GM18909 (cell line): ENCODE measurements around the gene SOD1.

Experiments
- ATAC-seq: cut with Tn5 transposase; IDR thresholded peaks from one replicate; pipeline ENCODE4 v1.9.1; 2021; ENCODE audit warnings: mild to moderate bottlenecking; ENCODE audit not compliant: unreplicated experiment, poor library complexity

The SOD1 gene

GRCh38 chr21:31678478-31678877 lies 19.0 kb downstream of the SOD1 start:
- ATAC-seq: no peak

DNA sequence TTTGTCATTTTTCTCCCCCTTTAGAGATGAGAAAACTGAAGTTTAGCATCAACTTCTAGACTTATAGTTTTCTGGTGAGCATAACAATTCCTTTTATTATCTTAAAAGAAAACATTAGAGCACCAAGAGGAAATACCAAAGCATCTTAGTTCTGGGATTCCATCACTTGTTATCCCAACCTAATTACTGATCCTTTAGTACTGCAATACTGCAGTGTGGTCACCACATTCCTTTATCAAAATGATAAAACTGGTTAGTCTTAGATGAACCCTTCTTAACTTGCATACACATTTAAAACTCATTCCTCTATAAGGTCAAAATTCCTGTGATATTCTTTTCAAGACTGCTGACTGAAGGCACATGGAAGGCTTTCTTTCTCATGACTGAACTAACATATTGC lies 23.1 kb downstream of the SOD1 start:
- no peak for ATAC-seq

DNA sequence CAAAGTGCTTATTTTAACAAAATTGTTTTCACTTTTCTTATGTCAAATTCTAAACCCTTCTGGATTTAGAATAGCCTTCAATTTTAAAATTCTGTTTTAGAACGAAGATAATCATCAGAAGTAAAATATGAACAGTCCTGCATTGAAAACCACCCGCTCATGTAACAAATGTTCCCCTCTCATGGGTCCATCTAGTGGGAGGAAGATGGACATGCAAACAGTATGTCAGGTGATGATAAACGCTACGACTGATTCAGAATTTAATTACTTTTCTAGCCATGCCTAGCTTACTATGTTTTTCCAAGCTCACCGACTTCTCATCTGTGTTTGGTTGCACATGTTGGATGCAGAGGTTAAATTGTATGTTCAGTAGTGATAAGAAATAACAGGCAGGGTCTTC lies 23.5 kb downstream of the SOD1 start:
- ATAC-seq: no peak

DNA sequence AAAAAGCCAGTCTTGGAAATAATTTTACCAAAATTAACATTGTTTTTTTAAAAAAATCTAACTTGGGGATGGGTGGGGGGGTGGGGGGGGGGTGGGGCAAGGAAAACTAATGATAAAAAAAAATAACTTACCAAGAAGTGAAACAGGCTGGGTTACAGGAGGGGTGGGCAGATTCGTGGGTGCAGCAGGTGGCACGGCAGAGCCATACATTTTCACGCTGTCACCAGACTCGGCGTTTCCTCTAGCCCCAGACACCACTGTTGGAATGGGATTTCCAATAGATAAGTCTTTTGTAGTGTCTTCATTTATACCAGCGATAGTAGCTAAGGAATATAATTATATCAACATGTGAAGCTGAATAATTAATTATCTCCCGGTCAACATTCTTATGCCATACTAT lies 25.4 kb downstream of the SOD1 start:
- ATAC-seq: no peak

GRCh38 chr21:31686272-31686915 lies 26.9 kb downstream of the SOD1 start:
- ATAC-seq: no peak

GRCh38 chr21:31687108-31687507 lies 27.6 kb downstream of the SOD1 start:
- no peak for ATAC-seq

DNA sequence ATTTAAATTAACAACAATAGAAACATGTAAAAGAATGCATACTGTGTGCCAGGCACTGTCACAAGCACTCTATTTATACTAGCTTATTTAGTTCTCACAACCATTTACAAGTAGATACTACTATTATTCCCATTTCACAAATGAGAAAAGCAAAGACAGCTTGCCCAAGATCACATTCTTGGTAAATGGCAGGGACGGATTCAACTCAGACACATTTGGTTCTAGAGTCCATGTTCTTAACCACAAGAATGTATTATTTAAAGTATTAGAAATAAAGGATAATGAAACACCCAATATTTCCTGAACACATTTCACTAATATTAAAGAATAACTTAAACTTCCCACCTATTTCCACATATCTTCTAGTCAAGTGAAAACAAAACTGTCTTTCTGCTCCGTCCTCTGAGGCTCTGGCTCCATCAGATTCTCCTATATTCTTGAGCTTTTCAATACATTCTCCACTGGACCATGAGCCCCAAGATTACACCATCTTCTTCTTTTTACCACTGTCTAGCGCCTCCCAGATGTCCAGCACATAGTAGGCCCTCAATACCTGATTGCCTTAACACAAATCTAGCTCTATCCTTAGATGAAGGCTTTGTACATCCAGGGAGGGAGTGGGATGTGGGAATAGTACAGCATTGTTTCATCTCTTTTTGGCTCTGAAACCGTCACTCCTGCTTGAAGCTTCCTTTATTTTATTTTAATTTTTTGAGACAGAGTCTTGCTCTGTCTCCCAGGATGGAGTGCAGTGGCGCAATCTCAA lies 29.3 kb downstream of the SOD1 start:
- ATAC-seq: no peak

DNA sequence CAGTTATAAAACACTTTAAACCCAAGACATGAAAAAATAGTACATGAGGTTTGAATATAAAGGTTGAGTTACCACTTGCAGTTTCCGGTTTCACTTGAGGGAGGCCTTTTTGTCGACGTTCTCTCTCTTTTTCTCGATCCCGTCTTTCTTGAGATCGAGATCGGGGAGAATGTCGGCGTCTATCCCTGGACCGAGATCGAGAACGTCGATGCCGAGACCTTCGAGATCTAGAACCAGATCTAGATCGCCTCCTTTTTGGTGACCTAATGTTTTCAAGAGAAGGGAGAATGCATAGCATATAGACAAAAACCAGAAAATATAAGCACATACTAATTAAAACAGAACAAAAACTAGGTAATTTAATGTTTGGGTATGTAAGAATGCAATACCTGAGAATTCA lies 33.7 kb downstream of the SOD1 start:
- no peak for ATAC-seq

GRCh38 chr21:31696424-31696823 lies 36.9 kb downstream of the SOD1 start:
- ATAC-seq: no peak

DNA sequence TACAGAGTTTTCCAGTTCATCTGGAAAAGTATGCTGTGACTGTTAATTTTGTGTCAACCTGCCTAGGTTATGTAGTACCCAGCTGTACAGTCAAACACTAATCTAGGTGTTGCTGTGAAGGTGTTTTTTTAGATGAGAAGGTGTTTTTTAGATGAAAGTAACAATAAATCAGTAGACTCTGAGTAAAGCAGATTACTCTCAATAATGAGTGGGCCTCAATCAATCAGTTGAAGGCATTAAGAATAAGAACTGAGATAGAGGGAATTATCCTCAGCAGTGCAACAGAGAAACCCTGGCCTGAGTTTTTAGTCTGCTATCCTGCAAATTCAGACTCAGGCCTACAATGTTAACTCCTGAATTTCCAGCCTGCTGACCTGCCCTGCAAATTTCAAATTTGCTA lies 39.0 kb downstream of the SOD1 start:
- ATAC-seq: no peak

DNA sequence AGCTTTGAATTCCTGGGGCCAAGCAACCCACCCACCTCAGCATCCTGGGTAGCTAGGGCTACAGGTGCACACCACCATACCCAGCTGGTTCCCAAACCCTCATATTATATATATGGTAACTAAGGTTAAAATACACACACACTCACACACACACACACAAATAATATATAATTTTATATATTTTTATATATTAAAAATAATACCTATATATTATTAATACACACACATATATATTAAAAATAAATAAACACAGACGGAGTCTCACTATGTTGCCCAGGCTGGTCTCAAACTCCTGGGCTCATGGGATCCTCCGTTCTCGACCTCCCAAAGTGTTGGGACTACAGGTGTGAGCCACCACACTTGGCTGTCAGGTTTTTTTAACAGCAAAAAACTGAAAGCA lies 40.5 kb downstream of the SOD1 start:
- ATAC-seq: no peak

DNA sequence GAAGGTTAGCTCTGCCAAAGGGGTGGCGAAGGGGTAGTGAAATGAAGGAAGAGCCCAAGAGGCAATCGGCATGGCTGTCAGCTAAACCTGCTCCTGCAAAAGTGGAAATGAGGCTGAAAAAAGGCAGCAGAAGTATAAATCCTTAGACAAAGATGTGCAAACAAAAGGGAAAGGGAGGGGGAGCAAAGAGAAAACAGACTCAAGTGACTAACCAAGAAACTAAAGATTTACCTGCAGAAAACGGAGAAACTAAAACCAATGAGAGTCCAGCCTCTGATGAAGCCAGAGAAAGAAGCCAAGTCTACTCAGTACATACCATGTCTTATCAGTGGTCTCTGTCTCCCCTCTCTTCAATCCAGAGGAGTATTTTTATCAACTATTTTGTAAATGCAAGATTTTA lies 47.1 kb downstream of the SOD1 start:
- no peak for ATAC-seq

GRCh38 chr21:31707499-31707898 lies 48.0 kb downstream of the SOD1 start:
- ATAC-seq: no peak

- no peak for ATAC-seq
These were observed 49.0 kb downstream of the SOD1 start for GRCh38 chr21:31708541-31708940.

DNA sequence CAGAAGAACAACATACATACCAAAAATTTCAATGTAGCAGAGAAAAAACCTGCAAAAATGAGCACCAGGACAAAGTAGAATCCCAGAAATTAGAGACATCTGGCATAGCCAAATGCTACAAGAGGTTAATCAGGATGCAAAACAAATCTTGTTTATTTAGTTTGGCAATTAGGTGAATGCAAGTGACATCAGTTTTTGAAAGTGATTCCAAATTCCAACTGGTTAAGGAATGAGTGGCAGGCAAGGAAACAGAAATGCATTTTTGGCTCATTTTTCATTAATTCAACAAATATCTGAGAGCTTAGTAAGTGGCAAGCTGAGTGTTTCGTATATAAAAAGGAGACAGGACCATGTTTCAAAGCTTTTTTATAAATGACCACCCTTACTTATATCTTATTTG lies 51.1 kb downstream of the SOD1 start:
- no peak for ATAC-seq

GRCh38 chr21:31711326-31711725 lies 51.8 kb downstream of the SOD1 start:
- no peak for ATAC-seq

- no peak for ATAC-seq
These were observed 52.3 kb downstream of the SOD1 start for GRCh38 chr21:31711745-31712285.

GRCh38 chr21:31713115-31713514 lies 53.6 kb downstream of the SOD1 start:
- no peak for ATAC-seq

DNA sequence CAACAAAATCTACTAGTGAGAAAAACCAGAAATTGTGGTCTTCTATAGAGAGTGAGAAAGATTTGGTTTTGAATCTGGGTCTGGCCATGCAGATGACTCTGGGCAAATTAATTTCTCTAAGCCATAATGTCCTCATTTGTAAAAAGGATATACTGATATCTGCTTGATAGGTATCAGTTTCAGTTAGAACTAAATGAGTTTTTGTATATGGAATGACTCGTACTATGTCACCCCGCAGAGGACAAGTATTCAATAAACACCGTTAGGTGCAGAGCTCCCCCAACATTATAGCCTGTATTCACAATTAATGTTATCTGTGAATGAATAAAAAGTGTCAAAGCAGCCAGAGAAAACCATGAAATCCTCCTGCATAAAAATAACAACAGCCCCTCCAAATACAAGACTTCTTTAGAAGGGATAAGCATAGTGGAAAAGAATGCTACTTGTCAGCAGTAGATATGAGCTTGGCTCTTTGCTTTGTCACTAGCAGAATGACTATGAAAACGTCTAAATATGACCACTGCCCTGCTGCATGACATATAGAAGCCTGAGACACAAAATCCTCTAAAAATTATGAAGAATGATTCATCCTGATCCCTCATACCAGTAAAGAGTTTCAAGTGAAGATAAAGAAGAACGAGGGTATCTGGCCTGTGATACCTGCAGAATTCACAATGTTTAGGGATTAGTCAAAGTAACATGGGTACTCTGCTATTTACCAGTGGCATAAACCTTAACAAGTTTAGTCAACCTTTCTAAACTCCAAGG lies 54.7 kb downstream of the SOD1 start:
- peak; percentile 54 for ATAC-seq

DNA sequence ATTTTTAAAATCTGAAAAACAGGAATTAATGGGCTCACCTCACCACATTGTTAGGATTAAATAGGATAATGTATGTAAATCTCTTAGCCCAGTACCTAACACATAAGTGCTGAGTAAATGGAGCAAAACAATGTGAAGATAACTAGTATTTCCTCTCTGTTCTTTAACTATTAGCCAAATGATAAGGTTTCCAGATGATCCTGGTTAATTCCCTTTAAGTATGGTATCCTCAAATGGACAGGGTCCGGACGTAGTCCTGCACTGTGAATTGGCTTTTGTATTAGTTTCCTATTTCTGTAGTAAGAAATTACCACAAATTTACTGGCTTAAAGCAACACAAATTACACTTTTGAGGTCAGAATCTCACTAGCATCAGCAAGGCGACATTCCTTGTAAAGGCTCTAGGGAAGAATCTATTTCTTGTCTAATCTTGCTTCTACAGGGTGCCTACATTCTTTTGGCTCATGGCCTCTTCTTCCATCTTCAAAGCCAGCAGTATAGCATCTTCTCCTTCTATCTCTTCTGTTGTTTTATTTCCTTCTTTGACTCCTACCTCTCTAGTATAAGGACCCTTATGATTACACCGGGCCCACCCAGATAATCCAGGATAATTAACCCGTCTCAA lies 55.4 kb downstream of the SOD1 start:
- ATAC-seq: no peak

GRCh38 chr21:31716106-31716505 lies 56.6 kb downstream of the SOD1 start:
- ATAC-seq: no peak
